GM18505 (cell line): ENCODE data around the gene PI4KA.
"Not testable (repeated sequence)": the region's sequence is repeated elsewhere in the genome, so short reads cannot be mapped to it uniquely, and the experiment has no call there.

ENCODE experiments used
- ATAC-seq: cut with Tn5 transposase; IDR thresholded peaks from one replicate; pipeline ENCODE4 v1.9.1; 2021; ENCODE audit not compliant: unreplicated experiment
- POLR2A ChIP-seq: IDR thresholded peaks from 4 replicates; pipeline ENCODE4 v1.6.1; 2011; ENCODE audit warnings: borderline replicate concordance; ENCODE audit not compliant: insufficient read depth, insufficient read length; ENCODE audit errors: extremely low read depth

PI4KA gene

GRCh38 chr22:20829491-20830134 is 29.0 kb downstream of the PI4KA start:
- TF ChIP-seq POLR2A = no peak
- ATAC-seq = no peak

GRCh38 chr22:20826373-20827152 is 32.0 kb downstream of the PI4KA start:
- not testable (repeated sequence) for ATAC-seq

GRCh38 chr22:20825624-20826023 is 33.0 kb downstream of the PI4KA start:
- ATAC-seq = no peak
- TF ChIP-seq POLR2A = no peak

GRCh38 chr22:20825216-20825615 is 33.4 kb downstream of the PI4KA start:
- ATAC-seq = not testable (repeated sequence)

GRCh38 chr22:20823264-20823663 is 35.3 kb downstream of the PI4KA start:
- no peak for ATAC-seq
- TF ChIP-seq POLR2A = no peak

- TF ChIP-seq POLR2A = no peak
- ATAC-seq = no peak
Measured at GRCh38 chr22:20822240-20822639, 36.4 kb downstream of the PI4KA start.

- ATAC-seq = not testable (repeated sequence)
Measured at GRCh38 chr22:20821717-20822239, 36.8 kb downstream of the PI4KA start.

GRCh38 chr22:20819471-20819870 is 39.1 kb downstream of the PI4KA start:
- no peak for TF ChIP-seq POLR2A
- ATAC-seq = no peak

- no peak for TF ChIP-seq POLR2A
- no peak for ATAC-seq
Measured at GRCh38 chr22:20818471-20818870, 40.1 kb downstream of the PI4KA start.

GRCh38 chr22:20816559-20816958 is 42.1 kb downstream of the PI4KA start:
- ATAC-seq = no peak
- TF ChIP-seq POLR2A = no peak

GRCh38 chr22:20815477-20816050 is 43.0 kb downstream of the PI4KA start:
- TF ChIP-seq POLR2A = no peak
- no peak for ATAC-seq

- TF ChIP-seq POLR2A = no peak
- ATAC-seq = no peak
Measured at GRCh38 chr22:20814221-20814808, 44.3 kb downstream of the PI4KA start.

- no peak for ATAC-seq
- TF ChIP-seq POLR2A = no peak
Measured at GRCh38 chr22:20813056-20813455, 45.6 kb downstream of the PI4KA start.

- no peak for ATAC-seq
- TF ChIP-seq POLR2A = no peak
Measured at GRCh38 chr22:20811971-20812660, 46.5 kb downstream of the PI4KA start.

- no peak for TF ChIP-seq POLR2A
- no peak for ATAC-seq
Measured at GRCh38 chr22:20811171-20811570, 47.4 kb downstream of the PI4KA start.
